ENCODE results near the gene CAPNS1.
A peak's percentile ranks its signal among the peaks of the same experiment; 100 is the strongest.

CAPNS1 gene

GRCh38 chr19:36113894-36114720 is 25.8 kb upstream of the CAPNS1 start:
- peaks cover 35% of the 10 kb centered on the region for H3K36me3 ChIP-seq (ENCODE audit: low read depth)
- peak overlapping the region; percentile 66 for H3K27ac ChIP-seq (ENCODE audit: poor library complexity, severe bottlenecking)
- ATAC-seq (ENCODE audit: low read depth) (no peak), DNase-seq (ENCODE audit: low spot score) (no peak)
- TF ChIP-seq CTCF (IDR thresholded peaks at IDR 0.05; ENCODE audit: poor library complexity, severe bottlenecking), result peak; percentile 17
- H3K4me3 ChIP-seq (ENCODE audit: severe bottlenecking), result peak overlapping the region; percentile 63
- H3K27me3 ChIP-seq (ENCODE audit: insufficient read depth, poor library complexity, severe bottlenecking), result no peaks in the 10 kb centered on the region
- H3K4me1 ChIP-seq (ENCODE audit: insufficient read depth, poor library complexity, severe bottlenecking), result no peaks in the 10 kb centered on the region
- no peaks in the 10 kb centered on the region for H3K9me3 ChIP-seq (ENCODE audit: severe bottlenecking)

- H3K27me3 ChIP-seq (ENCODE audit: insufficient read depth, poor library complexity, severe bottlenecking), result no peaks in the 10 kb centered on the region
Measured at GRCh38 chr19:36114721-36115452, 25.0 kb upstream of the CAPNS1 start, which contains the start of gene POLR2I. Gene POLR2I (minus strand): TSS chr19:36114875. CDS start chr19:36114856, 19 bp downstream.

GRCh38 chr19:36115453-36116343 is 24.2 kb upstream of the CAPNS1 start, which contains the start of gene TBCB:
Gene TBCB (plus strand): TSS chr19:36115468. CDS start chr19:36115561, 93 bp downstream.
- Histone ChIP-seq H3K4me3 (ENCODE audit: severe bottlenecking) (peak within 1 kb of the TSS; percentile 63), H3K4me1 (ENCODE audit: insufficient read depth, poor library complexity, severe bottlenecking) (no peaks in the 10 kb centered on the region), H3K27ac (ENCODE audit: poor library complexity, severe bottlenecking) (peak within 1 kb of the TSS; percentile 66), H3K27me3 (ENCODE audit: insufficient read depth, poor library complexity, severe bottlenecking) (no peaks in the 10 kb centered on the region), H3K36me3 (ENCODE audit: low read depth) (peaks cover 38% of the 10 kb centered on the region), H3K9me3 (ENCODE audit: severe bottlenecking) (no peaks in the 10 kb centered on the region)
- no peak for TF ChIP-seq CTCF (IDR thresholded peaks at IDR 0.05; ENCODE audit: poor library complexity, severe bottlenecking)
- DNase-seq (ENCODE audit: low spot score) (no peak), ATAC-seq (ENCODE audit: low read depth) (peak; percentile 21)

More at GRCh38 chr19:36114721-36115452, 25.0 kb upstream of the CAPNS1 start, which contains the start of gene POLR2I:
- TF ChIP-seq CTCF (IDR thresholded peaks at IDR 0.05; ENCODE audit: poor library complexity, severe bottlenecking), result no peak
- peak; percentile 97 for ATAC-seq (ENCODE audit: low read depth)
- H3K4me1 ChIP-seq (ENCODE audit: insufficient read depth, poor library complexity, severe bottlenecking), result no peaks in the 10 kb centered on the region
- H3K4me3 ChIP-seq (ENCODE audit: severe bottlenecking), result peak within 1 kb of the TSS; percentile 63
- DNase-seq (ENCODE audit: low spot score), result peak; percentile 100
- H3K9me3 ChIP-seq (ENCODE audit: severe bottlenecking), result no peaks in the 10 kb centered on the region
- H3K36me3 ChIP-seq (ENCODE audit: low read depth), result peaks cover 38% of the 10 kb centered on the region
- H3K27ac ChIP-seq (ENCODE audit: poor library complexity, severe bottlenecking), result peak within 1 kb of the TSS; percentile 66

GRCh38 chr19:36116344-36116637 is 23.6 kb upstream of the CAPNS1 start:
- ATAC-seq (ENCODE audit: low read depth) (no peak), DNase-seq (ENCODE audit: low spot score) (no peak)
- Histone ChIP-seq H3K36me3 (ENCODE audit: low read depth) (peaks cover 38% of the 10 kb centered on the region), H3K4me1 (ENCODE audit: insufficient read depth, poor library complexity, severe bottlenecking) (no peaks in the 10 kb centered on the region), H3K4me3 (ENCODE audit: severe bottlenecking) (peak overlapping the region; percentile 63), H3K9me3 (ENCODE audit: severe bottlenecking) (no peaks in the 10 kb centered on the region), H3K27ac (ENCODE audit: poor library complexity, severe bottlenecking) (peak overlapping the region; percentile 66), H3K27me3 (ENCODE audit: insufficient read depth, poor library complexity, severe bottlenecking) (no peaks in the 10 kb centered on the region)
- no peak for TF ChIP-seq CTCF (IDR thresholded peaks at IDR 0.05; ENCODE audit: poor library complexity, severe bottlenecking)
